ENCODE measurements around the gene HAT1. TPM values are rescaled to one million over a fixed set of nuclear protein-coding genes. Genes with fewer than 3 reads are reported as not detected.

HAT1 gene
- total RNA-seq, 1 experiment from 2014 or later: 58.9 TPM

GRCh38 chr2:171966235-171966634 lies 44.0 kb downstream of the HAT1 start (continued):
- no peak for TF ChIP-seq ZNF532 (CRISPR knock-in tag; IDR thresholded peaks at IDR 0.05; ENCODE audit: borderline replicate concordance)
- TF ChIP-seq FOXJ3 (CRISPR knock-in tag; IDR thresholded peaks at IDR 0.05; ENCODE audit: borderline replicate concordance): no peak
- TF ChIP-seq, protein P1, sequence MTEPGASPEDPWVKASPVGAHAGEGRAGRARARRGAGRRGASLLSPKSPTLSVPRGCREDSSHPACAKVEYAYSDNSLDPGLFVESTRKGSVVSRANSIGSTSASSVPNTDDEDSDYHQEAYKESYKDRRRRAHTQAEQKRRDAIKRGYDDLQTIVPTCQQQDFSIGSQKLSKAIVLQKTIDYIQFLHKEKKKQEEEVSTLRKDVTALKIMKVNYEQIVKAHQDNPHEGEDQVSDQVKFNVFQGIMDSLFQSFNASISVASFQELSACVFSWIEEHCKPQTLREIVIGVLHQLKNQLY (CRISPR knock-in tag; IDR thresholded peaks at IDR 0.05): no peak
- TF ChIP-seq, protein P2, sequence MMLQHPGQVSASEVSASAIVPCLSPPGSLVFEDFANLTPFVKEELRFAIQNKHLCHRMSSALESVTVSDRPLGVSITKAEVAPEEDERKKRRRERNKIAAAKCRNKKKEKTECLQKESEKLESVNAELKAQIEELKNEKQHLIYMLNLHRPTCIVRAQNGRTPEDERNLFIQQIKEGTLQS (CRISPR knock-in tag; conservative IDR thresholded peaks at IDR 0.05): no peak
- TF ChIP-seq ZNF425 (CRISPR knock-in tag; conservative IDR thresholded peaks at IDR 0.05): no peak
- no peak for TF ChIP-seq ZNF423 (CRISPR knock-in tag; IDR thresholded peaks at IDR 0.05)
- TF ChIP-seq CREB1 (CRISPR knock-in tag; IDR thresholded peaks at IDR 0.05): no peak

DNA sequence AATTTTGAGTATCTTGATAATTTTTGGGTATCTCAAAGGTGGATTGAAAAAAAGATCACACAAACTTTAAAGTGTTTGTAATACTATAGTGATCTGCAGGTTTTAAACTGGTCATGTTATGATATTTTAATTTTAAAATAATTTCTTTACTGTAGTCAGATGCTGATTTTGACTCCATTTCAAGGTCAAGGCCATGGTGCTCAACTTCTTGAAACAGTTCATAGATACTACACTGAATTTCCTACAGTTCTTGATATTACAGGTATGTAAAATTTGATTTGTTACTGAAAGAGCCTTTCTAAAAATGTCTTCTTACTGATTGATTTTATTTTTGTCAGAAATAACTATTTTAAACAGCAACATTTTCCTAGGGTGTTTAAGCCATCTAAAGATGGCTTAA lies 44.4 kb downstream of the HAT1 start:
- TF ChIP-seq CBFB (CRISPR knock-in tag; IDR thresholded peaks at IDR 0.05; ENCODE audit: low read depth) (no peak), ZNF423 (CRISPR knock-in tag; IDR thresholded peaks at IDR 0.05) (no peak), ZNF263 (CRISPR knock-in tag; IDR thresholded peaks at IDR 0.05; ENCODE audit: low read depth) (no peak), FOXJ3 (CRISPR knock-in tag; IDR thresholded peaks at IDR 0.05; ENCODE audit: borderline replicate concordance) (no peak), ZNF671 (CRISPR knock-in tag; IDR thresholded peaks at IDR 0.05) (no peak), ZBTB43 (CRISPR knock-in tag; IDR thresholded peaks at IDR 0.05) (no peak), GRHL2 (CRISPR knock-in tag; IDR thresholded peaks at IDR 0.05; ENCODE audit: insufficient replicate concordance, severe bottlenecking) (no peak), MYBL2 (CRISPR knock-in tag; IDR thresholded peaks at IDR 0.05) (no peak), GTF2I (CRISPR knock-in tag; conservative IDR thresholded peaks at IDR 0.05) (no peak)
- TF ChIP-seq, protein P3, sequence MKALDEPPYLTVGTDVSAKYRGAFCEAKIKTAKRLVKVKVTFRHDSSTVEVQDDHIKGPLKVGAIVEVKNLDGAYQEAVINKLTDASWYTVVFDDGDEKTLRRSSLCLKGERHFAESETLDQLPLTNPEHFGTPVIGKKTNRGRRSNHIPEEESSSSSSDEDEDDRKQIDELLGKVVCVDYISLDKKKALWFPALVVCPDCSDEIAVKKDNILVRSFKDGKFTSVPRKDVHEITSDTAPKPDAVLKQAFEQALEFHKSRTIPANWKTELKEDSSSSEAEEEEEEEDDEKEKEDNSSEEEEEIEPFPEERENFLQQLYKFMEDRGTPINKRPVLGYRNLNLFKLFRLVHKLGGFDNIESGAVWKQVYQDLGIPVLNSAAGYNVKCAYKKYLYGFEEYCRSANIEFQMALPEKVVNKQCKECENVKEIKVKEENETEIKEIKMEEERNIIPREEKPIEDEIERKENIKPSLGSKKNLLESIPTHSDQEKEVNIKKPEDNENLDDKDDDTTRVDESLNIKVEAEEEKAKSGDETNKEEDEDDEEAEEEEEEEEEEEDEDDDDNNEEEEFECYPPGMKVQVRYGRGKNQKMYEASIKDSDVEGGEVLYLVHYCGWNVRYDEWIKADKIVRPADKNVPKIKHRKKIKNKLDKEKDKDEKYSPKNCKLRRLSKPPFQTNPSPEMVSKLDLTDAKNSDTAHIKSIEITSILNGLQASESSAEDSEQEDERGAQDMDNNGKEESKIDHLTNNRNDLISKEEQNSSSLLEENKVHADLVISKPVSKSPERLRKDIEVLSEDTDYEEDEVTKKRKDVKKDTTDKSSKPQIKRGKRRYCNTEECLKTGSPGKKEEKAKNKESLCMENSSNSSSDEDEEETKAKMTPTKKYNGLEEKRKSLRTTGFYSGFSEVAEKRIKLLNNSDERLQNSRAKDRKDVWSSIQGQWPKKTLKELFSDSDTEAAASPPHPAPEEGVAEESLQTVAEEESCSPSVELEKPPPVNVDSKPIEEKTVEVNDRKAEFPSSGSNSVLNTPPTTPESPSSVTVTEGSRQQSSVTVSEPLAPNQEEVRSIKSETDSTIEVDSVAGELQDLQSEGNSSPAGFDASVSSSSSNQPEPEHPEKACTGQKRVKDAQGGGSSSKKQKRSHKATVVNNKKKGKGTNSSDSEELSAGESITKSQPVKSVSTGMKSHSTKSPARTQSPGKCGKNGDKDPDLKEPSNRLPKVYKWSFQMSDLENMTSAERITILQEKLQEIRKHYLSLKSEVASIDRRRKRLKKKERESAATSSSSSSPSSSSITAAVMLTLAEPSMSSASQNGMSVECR (CRISPR knock-in tag; IDR thresholded peaks at IDR 0.05; ENCODE audit: borderline replicate concordance): no peak
- TF ChIP-seq, protein P4, sequence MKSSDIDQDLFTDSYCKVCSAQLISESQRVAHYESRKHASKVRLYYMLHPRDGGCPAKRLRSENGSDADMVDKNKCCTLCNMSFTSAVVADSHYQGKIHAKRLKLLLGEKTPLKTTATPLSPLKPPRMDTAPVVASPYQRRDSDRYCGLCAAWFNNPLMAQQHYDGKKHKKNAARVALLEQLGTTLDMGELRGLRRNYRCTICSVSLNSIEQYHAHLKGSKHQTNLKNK (CRISPR knock-in tag; IDR thresholded peaks at IDR 0.05): no peak
- H3K27me3 Mint-ChIP-seq (ENCODE audit: low read depth): no peaks in the 10 kb centered on the region
- H3K9me3 Mint-ChIP-seq: no peaks in the 10 kb centered on the region
- no peak overlapping the region for H3K27ac Mint-ChIP-seq
- ChIA-PET CTCF (no interaction called here), POLR2A (no interaction called here)
- H3K36me3 Mint-ChIP-seq: peaks cover 21% of the 10 kb centered on the region
- no peak for DNase-seq (ENCODE audit: low spot score)
- no peaks in the 10 kb centered on the region for H3K4me1 Mint-ChIP-seq
- no peak overlapping the region for H3K4me3 Mint-ChIP-seq
- no peak for ATAC-seq

Measured in WTC11 (cell line).